ENCODE data around the gene COX6B1.
"Not testable (repeated sequence)": the region's sequence is repeated elsewhere in the genome, so short reads cannot be mapped to it uniquely, and the experiment has no call there.

Gene COX6B1

DNA sequence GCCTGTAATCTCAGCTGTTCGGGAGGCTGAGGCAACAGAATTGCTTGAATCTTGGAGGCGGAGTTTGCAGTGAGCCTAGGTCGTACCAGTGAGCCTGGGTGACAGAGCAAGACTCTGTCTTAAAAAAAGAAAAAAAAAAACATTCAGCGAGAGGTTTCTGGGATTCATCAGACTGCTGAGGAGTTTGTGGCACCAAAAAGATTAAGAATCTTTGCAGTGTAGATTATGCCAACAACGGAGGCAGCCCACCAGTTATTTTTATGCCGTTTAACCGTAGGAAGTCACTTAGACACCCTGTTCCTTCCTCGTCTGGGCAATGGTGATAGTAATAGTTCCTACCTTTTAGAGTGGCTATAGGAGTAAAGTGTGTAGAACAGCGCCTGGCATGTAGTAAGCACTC, 2.5 kb downstream of the COX6B1 start:
- no peak for TF ChIP-seq TAF1 (IDR thresholded peaks at IDR 0.05; ENCODE audit: borderline replicate concordance, low read depth, low read length)
- TF ChIP-seq POLR2A (IDR thresholded peaks at IDR 0.05; ENCODE audit: low read depth, low read length) = no peak
- TF ChIP-seq POLR2AphosphoS5 (IDR thresholded peaks at IDR 0.05; ENCODE audit: low read depth, low read length) = no peak
- FAIRE-seq = no peak
- no peak for DNase-seq (ENCODE audit: insufficient read length)

DNA sequence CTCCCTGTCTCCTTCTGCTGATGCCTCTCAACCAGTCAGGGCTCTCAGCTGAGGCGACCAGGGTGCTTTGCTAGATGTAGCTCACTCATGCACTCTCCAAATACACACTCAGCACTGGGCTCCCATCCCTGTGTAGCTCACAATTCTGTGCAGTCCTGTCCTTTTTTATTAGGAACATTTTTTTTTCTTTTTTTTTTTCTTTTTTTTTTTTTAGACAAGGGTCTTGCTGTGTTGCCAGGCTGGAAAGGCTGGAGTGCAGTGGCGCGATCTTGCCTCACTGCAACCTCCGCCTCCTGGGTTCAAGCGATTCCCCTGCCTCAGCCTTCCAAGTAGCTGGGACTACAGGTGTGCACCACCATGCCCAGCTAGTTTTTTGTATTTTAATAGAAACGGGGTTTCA, 6.7 kb downstream of the COX6B1 start:
- not testable (repeated sequence) for FAIRE-seq

DNA sequence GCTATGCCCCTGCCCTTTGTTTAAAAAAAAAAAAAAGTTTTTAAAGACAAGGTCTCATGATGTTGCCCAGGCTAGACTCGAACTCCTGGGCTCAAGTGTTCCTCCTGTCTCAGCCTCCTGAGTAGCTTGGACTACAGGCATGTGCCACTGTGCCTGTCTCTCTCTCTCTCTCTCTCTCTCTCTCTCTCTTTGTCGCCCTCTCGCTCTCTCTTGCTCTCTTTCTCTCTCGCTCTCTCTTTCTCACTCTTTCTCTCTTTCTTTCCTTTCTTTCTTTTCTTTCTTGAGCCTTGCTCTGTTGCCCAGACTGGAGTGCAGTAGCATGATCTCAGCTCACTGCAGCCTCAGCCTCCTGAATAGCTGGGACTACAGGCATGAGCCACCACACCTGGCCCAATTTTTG, 7.5 kb downstream of the COX6B1 start:
- no peak for TF ChIP-seq POLR2AphosphoS5 (IDR thresholded peaks at IDR 0.05; ENCODE audit: low read depth, low read length)
- no peak for TF ChIP-seq TAF1 (IDR thresholded peaks at IDR 0.05; ENCODE audit: borderline replicate concordance, low read depth, low read length)
- no peak for TF ChIP-seq POLR2A (IDR thresholded peaks at IDR 0.05; ENCODE audit: low read depth, low read length)
- DNase-seq (ENCODE audit: insufficient read length) = no peak
- no peak for FAIRE-seq

More for the DNA sequence above, 6.7 kb downstream of the COX6B1 start:
- not testable (repeated sequence) for DNase-seq (ENCODE audit: insufficient read length)

DNA sequence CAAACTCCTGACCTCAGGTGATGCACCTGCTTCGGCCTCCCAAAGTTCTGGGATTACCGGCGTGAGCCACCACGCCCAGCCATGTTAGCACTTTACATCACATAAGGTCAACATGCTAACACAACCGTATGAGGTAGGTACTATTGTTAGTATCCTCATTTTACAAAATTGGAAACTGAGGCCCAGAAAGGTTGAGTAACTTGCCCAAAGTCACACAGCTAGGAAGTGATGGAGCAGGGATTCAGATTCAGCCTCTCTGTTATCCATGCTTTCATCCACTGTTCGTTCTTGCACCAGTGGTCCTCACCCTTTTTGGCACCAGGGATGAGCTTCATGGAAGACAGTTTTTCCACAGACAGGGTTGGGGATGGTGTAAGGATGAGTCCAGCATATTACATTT, 8.6 kb downstream of the COX6B1 start:
- TF ChIP-seq POLR2A (IDR thresholded peaks at IDR 0.05; ENCODE audit: low read depth, low read length) (no peak), TAF1 (IDR thresholded peaks at IDR 0.05; ENCODE audit: borderline replicate concordance, low read depth, low read length) (no peak), POLR2AphosphoS5 (IDR thresholded peaks at IDR 0.05; ENCODE audit: low read depth, low read length) (no peak)
- no peak for DNase-seq (ENCODE audit: insufficient read length)
- no peak for FAIRE-seq

DNA sequence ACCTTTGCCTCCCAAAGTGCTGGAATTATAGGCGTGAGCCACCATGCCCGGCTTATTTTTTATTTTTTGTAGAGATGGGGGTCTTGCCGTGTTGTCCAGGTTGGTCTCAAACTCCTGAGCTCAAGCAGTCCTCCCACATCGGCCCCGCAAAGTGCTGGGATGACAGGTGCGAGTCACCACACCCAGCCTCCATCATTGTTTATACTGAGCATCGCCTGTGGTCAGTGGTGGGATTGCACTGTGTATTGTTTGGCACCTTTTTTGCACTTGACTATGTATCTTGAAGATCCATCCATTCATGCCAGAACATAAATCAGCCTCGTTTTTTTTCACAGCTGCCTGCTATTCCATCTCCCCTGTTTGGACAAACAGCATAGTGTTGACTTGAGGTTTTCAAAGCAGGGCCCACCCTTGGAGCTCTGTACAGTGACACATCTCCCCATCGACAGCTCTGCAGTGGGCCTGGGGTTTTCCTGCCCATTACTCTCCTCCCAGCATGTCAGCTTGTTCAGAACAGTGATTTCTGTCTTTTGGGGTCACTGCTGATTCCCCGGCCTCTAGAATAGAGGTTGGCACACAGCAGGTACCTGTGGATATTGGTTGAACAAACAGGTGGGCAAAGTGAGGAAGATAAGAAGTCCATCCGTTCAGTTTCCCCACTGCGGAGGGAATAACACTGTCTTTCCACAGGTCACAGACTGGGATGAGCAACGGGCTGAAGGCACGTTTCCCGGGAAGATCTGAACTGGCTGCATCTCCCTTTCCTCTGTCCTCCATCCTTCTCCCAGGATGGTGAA, 10.0 kb downstream of the COX6B1 start:
- no peak for TF ChIP-seq POLR2AphosphoS5 (IDR thresholded peaks at IDR 0.05; ENCODE audit: low read depth, low read length)
- no peak for TF ChIP-seq TAF1 (IDR thresholded peaks at IDR 0.05; ENCODE audit: borderline replicate concordance, low read depth, low read length)
- TF ChIP-seq POLR2A (IDR thresholded peaks at IDR 0.05; ENCODE audit: low read depth, low read length) = no peak
- no peak for DNase-seq (ENCODE audit: insufficient read length)
- no peak for FAIRE-seq

DNA sequence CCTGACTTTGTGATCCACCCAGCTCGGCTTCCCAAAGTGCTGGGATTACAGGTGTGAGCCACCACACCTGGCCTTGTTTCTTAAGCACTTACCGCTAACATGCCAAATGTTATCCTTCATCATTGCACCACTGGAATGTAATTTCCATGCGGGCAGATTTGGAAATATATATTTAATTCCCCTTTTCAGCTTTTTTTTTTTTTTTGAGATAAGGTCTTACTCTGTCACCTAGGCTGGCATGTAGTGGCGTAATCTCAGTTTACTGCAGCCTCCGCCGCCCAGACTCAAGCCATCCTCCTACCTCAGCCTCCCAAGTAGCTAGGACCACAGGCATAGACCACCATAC, 13.8 kb downstream of the COX6B1 start:
- TF ChIP-seq TAF1 (IDR thresholded peaks at IDR 0.05; ENCODE audit: borderline replicate concordance, low read depth, low read length) = no peak
- TF ChIP-seq POLR2AphosphoS5 (IDR thresholded peaks at IDR 0.05; ENCODE audit: low read depth, low read length) = no peak
- TF ChIP-seq POLR2A (IDR thresholded peaks at IDR 0.05; ENCODE audit: low read depth, low read length) = no peak
- DNase-seq (ENCODE audit: insufficient read length) = no peak
- FAIRE-seq = no peak

DNA sequence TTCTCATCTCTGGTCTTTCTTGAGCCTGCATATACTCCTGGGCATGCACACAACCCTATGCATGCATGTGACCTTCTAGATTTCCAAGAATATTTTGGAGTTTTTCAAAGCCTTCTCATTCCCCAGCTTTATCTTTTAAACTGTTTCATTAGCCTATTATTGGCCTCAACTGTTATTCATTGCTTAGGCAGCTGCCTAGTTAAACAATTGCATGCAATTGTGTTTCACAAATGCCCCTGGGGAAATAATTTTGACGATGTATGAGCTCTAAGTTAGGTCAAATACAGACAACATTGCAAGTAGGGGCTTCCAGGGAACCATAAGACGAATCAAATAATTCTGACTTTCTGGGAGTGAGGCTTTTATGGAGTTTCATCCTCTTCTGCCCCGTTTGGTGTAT, 15.9 kb downstream of the COX6B1 start:
- FAIRE-seq (no peak), DNase-seq (ENCODE audit: insufficient read length) (no peak)
- TF ChIP-seq TAF1 (IDR thresholded peaks at IDR 0.05; ENCODE audit: borderline replicate concordance, low read depth, low read length) (no peak), POLR2A (IDR thresholded peaks at IDR 0.05; ENCODE audit: low read depth, low read length) (no peak), POLR2AphosphoS5 (IDR thresholded peaks at IDR 0.05; ENCODE audit: low read depth, low read length) (no peak)

DNA sequence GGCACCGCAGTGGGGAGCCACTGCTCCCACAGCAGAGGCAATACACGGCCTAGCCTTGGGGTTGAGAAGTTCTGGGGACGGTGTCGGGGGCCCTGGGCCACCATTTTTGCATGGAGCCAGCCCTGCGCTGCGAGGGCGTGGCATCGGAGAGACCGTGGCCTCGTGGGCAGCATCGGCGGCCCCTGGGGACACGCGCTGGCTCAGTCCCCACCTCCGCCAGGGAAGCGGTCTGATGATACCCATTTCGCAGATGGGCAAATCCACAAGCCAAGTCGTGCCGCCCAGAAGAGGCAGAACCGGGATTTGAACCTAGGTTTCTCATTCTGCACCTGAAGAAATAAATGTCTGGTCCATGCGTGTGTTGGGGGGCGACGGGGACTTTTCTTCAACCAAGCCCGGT, 17.0 kb downstream of the COX6B1 start:
- DNase-seq (ENCODE audit: insufficient read length) (no peak), FAIRE-seq (no peak)
- TF ChIP-seq TAF1 (IDR thresholded peaks at IDR 0.05; ENCODE audit: borderline replicate concordance, low read depth, low read length) (no peak), POLR2A (IDR thresholded peaks at IDR 0.05; ENCODE audit: low read depth, low read length) (no peak), POLR2AphosphoS5 (IDR thresholded peaks at IDR 0.05; ENCODE audit: low read depth, low read length) (no peak)

DNA sequence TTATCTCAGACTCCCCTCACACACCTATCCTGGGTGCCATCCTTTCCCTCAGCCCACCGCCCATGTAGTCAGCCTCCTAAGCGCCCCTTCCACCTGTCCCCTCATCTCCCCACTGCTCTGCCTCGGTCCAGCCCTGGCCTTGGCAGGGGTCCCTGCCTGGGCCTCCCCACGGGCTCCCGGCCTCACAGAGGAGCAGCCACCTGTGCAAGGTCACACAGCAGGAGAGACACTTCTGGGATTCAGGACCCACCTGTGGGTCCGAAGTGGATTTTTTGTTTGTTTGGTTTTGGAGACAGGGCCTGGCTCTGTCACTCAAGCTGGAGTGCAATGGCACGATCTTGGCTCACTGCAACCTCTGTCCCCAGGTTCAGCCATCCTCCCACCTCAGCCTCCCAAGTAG, 17.5 kb downstream of the COX6B1 start:
- no peak for DNase-seq (ENCODE audit: insufficient read length)
- no peak for TF ChIP-seq TAF1 (IDR thresholded peaks at IDR 0.05; ENCODE audit: borderline replicate concordance, low read depth, low read length)
- no peak for TF ChIP-seq POLR2AphosphoS5 (IDR thresholded peaks at IDR 0.05; ENCODE audit: low read depth, low read length)
- no peak for TF ChIP-seq POLR2A (IDR thresholded peaks at IDR 0.05; ENCODE audit: low read depth, low read length)
- FAIRE-seq = no peak

DNA sequence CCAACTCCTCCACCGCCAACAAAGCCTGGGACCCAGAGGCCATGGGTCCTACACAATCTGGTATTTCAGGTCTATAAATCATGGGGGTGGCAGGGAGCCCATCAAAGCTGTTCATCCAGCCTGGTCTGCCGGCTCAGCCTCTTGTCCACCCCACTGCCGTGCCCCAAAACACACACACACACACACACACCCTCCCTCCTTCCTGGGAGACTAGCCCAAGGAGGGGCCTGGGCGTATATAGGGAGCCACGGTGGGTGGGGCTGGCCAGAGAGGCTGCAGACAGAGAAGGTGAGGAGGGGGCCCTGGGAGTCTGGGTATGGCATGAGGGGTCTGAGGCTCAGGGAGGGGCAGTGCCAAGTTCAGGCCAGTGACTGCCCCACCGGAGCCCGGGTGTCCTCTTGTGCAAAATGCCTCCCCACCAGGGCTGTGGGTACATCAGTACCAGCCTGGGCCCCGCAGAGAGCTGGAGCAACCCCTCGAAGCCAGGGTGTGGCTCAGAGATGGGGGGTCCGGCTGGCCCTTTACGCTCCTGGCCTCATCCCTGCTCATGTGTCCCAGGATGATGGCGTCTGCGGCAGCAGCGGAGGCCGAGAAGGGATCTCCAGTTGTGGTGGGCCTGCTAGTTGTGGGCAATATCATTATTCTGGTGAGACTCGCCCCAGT, 18.3 kb downstream of the COX6B1 start, which contains the start of gene UPK1A:
UPK1A (plus strand) TSS at position 267 of the 663 bp plus-strand sequence; CDS start at position 563, 296 bp downstream.
- TF ChIP-seq POLR2A (IDR thresholded peaks at IDR 0.05; ENCODE audit: low read depth, low read length) (no peak), TAF1 (IDR thresholded peaks at IDR 0.05; ENCODE audit: borderline replicate concordance, low read depth, low read length) (no peak), POLR2AphosphoS5 (IDR thresholded peaks at IDR 0.05; ENCODE audit: low read depth, low read length) (no peak)
- no peak for DNase-seq (ENCODE audit: insufficient read length)
- FAIRE-seq = no peak

DNA sequence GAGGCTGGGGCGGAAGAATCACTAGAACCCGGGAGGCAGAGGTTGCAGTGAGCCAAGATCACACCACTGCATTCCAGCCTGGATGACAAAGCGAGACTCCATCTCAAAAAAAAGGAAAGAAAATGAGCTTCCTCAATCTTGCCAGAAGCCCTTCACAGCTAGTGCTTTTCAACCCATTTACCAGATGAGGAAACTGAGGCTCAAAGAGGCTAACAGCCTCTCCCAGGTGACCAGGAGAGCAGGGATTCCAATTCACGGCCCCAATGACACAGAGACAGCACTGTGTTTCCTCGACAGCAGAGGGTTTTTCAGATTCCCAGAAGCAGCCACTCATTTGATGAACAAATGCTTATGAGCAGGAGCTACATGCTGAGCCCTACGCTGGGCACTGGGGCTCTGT, 21.4 kb downstream of the COX6B1 start:
- no peak for DNase-seq (ENCODE audit: insufficient read length)
- FAIRE-seq = no peak
- TF ChIP-seq POLR2AphosphoS5 (IDR thresholded peaks at IDR 0.05; ENCODE audit: low read depth, low read length) (no peak), POLR2A (IDR thresholded peaks at IDR 0.05; ENCODE audit: low read depth, low read length) (no peak), TAF1 (IDR thresholded peaks at IDR 0.05; ENCODE audit: borderline replicate concordance, low read depth, low read length) (no peak)

DNA sequence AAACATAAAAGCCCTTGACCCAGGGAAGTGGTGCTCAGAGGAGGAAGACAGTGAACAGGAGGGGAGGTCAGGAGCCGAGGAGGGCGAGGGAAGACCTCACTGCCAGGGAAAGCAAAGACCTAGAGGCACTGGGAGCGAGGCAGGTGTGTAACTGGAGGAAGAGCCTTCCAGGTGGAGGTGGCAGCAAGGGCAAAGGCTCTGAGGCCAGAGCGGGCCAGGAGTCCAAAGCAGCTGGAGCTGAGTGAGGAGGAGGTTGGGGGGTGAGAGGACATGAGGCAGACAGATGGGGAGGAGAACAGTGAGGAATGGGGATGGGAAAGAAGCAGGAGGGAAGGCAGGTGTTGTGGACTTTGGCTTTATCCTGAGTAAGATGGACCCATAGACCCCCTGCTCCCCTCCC, 21.9 kb downstream of the COX6B1 start:
- DNase-seq (ENCODE audit: insufficient read length) (no peak), FAIRE-seq (no peak)
- TF ChIP-seq POLR2AphosphoS5 (IDR thresholded peaks at IDR 0.05; ENCODE audit: low read depth, low read length) (no peak), TAF1 (IDR thresholded peaks at IDR 0.05; ENCODE audit: borderline replicate concordance, low read depth, low read length) (no peak), POLR2A (IDR thresholded peaks at IDR 0.05; ENCODE audit: low read depth, low read length) (no peak)

Data from GM12892 (cell line).